Epithelial cell of proximal tubule (primary cell): Measurements from ENCODE around the gene MRPL22. TPM values are rescaled to one million over a fixed set of nuclear protein-coding genes. Genes with fewer than 3 reads are reported as not detected.
"Not testable (repeated sequence)": the region's sequence is repeated elsewhere in the genome, so short reads cannot be mapped to it uniquely, and the experiment has no call there.

Source experiments
- DNase-seq: peaks from one replicate; pipeline ENCODE4 v3.0.0-alpha.2; 2011; ENCODE audit warnings: low read depth
- H3K4me3 ChIP-seq: 2 replicates; pipeline ENCODE4 v1.5.1; 2011; ENCODE audit warnings: low read depth, mild to moderate bottlenecking, low read length
- CTCF ChIP-seq: conservative IDR thresholded peaks from 2 replicates; pipeline ENCODE4 v1.5.1; 2012; ENCODE audit warnings: low read depth, mild to moderate bottlenecking, low read length
- total RNA-seq: library from RNA; depleted of rRNA; stranded (reverse); fragments of >200 nt; gene quantifications from 2 replicates; pipeline ENCODE4 v1.2.3, GENCODE V29; 2015

The MRPL22 gene
- total RNA-seq, 1 donor from 2014 or later: 20.3 TPM

- TF ChIP-seq CTCF: no peak
- DNase-seq: no peak
Observed at GRCh38 chr5:154899151-154899816, 41.6 kb upstream of the MRPL22 start.

DNA sequence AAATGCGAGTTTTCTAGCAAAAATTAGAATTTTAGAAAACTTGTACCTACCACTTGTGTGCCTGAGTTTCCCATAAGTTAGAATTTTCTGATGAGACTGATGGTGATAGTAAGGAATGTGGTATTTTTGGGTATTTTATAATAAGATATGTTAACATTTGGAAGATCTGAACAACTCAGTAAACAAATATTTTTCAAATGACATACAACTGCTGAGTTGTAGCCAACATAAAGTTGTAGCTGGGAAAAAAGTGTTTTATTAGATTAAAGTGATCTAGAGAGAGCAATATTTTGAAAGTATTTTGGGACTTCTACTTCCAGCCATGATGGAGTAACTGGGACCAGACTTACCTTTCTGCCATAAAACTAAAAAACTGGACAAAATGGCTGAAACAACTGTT is 40.8 kb upstream of the MRPL22 start:
- no peak overlapping the region for H3K4me3 ChIP-seq
- no peak for DNase-seq
- no peak for TF ChIP-seq CTCF

More at GRCh38 chr5:154899151-154899816, 41.6 kb upstream of the MRPL22 start:
- H3K4me3 ChIP-seq: no peak overlapping the region

- DNase-seq: no peak
- H3K4me3 ChIP-seq: no peak overlapping the region
- no peak for TF ChIP-seq CTCF
Observed at GRCh38 chr5:154901276-154901675, 39.6 kb upstream of the MRPL22 start.

- no peak overlapping the region for H3K4me3 ChIP-seq
- TF ChIP-seq CTCF: no peak
- no peak for DNase-seq
Observed at GRCh38 chr5:154901913-154902312, 39.0 kb upstream of the MRPL22 start.

DNA sequence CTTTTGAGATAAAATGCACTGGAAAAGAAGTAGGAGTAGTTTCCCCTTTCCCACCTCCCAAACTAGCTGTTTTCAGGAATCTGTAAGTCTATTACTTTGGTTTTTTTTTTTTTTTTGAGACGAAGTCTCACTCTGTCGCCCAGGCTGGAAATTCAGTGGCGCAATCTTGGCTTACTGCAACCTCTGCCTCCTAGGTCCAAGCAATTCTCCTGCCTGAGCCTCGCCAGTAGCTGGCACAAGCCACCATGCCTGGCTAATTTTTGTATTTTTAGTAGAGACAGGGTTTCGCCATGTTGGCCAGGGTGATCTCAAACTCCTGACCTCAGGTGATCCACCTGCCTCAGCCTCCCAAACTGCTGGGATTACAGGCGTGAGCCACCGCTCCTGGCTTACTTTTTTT is 35.3 kb upstream of the MRPL22 start:
- H3K4me3 ChIP-seq, DNase-seq: not testable (repeated sequence)

DNA sequence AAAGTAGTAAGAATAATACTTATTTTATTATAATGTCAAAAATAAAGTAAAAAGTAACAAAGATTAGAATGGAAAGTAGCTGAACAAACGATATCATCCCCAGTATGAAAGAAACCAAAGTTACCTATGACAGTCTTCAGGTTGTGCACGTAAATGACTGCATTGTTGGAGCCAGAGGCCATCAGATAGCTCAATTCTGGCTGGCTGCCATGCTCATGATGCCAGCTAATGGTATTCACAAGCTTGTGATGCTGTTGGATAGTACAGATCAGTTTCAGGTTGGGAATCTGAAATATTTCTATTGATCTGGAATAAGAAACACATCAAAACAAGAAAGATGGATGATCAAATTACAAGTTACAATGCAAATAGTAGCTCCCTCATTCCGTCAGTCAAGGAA is 24.0 kb upstream of the MRPL22 start:
- H3K4me3 ChIP-seq: no peak overlapping the region
- no peak for TF ChIP-seq CTCF
- no peak for DNase-seq

DNA sequence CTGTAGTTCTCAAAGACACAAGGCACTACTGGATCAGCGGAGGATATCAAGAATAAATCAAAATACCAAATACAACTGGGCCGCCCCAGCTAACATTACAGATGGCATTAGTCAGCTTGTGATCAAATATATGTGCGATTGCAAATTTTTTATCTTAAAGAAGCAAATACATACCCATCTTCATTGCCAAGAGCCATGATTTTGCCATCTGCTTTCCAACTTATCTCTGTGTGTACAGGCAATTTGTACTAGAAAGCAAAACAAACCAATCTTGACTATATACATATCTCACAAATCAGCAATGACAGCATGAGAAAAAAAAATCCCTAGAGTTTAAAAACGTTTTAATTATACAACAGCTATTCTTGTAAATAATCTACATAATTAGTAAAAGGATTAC is 23.1 kb upstream of the MRPL22 start:
- no peak for DNase-seq
- no peak overlapping the region for H3K4me3 ChIP-seq
- TF ChIP-seq CTCF: no peak
